ENCODE results near the gene SND1.

DNA sequence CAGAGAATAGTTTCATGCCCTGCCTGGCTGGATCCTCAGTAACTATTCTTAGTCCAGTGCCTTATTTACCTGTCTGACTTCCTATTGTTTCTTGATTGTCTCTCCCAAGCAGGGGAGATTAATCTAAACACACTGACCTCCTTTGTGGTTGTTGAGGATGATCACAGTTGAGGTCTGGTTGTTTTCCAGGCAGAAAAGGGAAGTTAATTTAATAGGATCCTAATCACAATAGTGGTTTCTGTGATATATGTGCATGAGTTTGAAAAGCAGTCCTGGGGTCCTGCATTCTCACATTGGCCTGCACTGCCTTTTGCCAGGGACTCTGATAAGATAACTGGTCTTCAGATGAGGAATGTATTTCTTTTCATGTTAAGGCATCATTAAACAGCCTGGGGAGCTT is 130.1 kb downstream of the SND1 start:
- TF ChIP-seq, protein P1, sequence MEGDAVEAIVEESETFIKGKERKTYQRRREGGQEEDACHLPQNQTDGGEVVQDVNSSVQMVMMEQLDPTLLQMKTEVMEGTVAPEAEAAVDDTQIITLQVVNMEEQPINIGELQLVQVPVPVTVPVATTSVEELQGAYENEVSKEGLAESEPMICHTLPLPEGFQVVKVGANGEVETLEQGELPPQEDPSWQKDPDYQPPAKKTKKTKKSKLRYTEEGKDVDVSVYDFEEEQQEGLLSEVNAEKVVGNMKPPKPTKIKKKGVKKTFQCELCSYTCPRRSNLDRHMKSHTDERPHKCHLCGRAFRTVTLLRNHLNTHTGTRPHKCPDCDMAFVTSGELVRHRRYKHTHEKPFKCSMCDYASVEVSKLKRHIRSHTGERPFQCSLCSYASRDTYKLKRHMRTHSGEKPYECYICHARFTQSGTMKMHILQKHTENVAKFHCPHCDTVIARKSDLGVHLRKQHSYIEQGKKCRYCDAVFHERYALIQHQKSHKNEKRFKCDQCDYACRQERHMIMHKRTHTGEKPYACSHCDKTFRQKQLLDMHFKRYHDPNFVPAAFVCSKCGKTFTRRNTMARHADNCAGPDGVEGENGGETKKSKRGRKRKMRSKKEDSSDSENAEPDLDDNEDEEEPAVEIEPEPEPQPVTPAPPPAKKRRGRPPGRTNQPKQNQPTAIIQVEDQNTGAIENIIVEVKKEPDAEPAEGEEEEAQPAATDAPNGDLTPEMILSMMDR (IDR thresholded peaks at IDR 0.05) = no peak
- no peak for TF ChIP-seq POLR2A (IDR thresholded peaks at IDR 0.05)
